Liver (tissue), 3 donors: Measurements from ENCODE around the gene ANP32A.

Experiments used
- ATF3 ChIP-seq: IDR thresholded peaks from 2 replicates; pipeline ENCODE4 v1.6.1; 2016; ENCODE audit warnings: antibody characterized with exemption
- CTCF ChIP-seq: fragments of 150-350 bp; IDR thresholded peaks from 2 replicates; pipeline ENCODE4 v1.5.1; 2017; ENCODE audit warnings: improper control_type of control experiment, low read depth, low read length; ENCODE audit not compliant: missing input control
- FOXA1 ChIP-seq: IDR thresholded peaks from 2 replicates; pipeline ENCODE4 v1.6.1; 2016; ENCODE audit warnings: antibody characterized with exemption
- JUND ChIP-seq, 2 donors: IDR thresholded peaks; 2 replicates each; pipeline ENCODE4 v1.6.1; 2016; ENCODE audit warnings: antibody characterized with exemption in 2 of 2
- RAD21 ChIP-seq, 2 donors: IDR thresholded peaks; 2 replicates each; pipeline ENCODE4 v1.6.1; 2016; ENCODE audit warnings: antibody characterized with exemption in 2 of 2, mild to moderate bottlenecking in 2 of 2
- SP1 ChIP-seq: IDR thresholded peaks from 2 replicates; pipeline ENCODE4 v1.6.1; 2018; ENCODE audit warnings: antibody characterized with exemption, mild to moderate bottlenecking
- TAF1 ChIP-seq: conservative IDR thresholded peaks from 2 replicates; pipeline ENCODE4 v1.6.1; 2016; ENCODE audit warnings: antibody characterized with exemption, mild to moderate bottlenecking
- YY1 ChIP-seq: IDR thresholded peaks from 2 replicates; pipeline ENCODE4 v1.6.1; 2016; ENCODE audit warnings: antibody characterized with exemption, mild to moderate bottlenecking
- TF ChIP-seq, protein P1 (sequence below): IDR thresholded peaks from 2 replicates; pipeline ENCODE4 v1.6.1; 2016; ENCODE audit warnings: antibody characterized with exemption, mild to moderate bottlenecking
- donor health status: healthy.
- donor health status: healthy.

DNA sequence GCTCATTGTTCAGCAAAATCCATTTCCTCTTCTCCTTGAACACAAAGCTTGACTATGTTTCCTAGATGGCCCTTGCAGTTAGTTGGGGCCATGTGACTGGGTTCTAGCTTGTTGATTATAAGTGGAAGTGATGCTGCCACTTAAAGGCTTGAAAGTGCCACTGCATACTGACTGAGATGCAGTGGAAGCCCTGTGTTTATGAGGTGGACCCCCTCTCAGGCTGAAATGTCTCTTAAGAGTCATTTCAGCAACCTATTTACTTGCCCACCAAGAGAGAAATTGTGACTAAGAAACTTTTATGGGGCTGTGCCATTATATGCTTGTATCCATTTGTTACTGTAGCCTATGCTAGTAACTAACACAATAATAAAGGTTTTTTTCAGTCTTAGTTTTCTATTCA, 8.4 kb upstream of the ANP32A start:
- TF ChIP-seq CTCF (peak; percentile 54), RAD21 (IDR thresholded peaks at IDR 0.05) (peak; percentile 79 to 84), SP1 (no peak), ATF3 (no peak), FOXA1 (no peak), TAF1 (no peak), JUND (IDR thresholded peaks at IDR 0.05) (no peak), YY1 (no peak)
- TF ChIP-seq, protein P1, sequence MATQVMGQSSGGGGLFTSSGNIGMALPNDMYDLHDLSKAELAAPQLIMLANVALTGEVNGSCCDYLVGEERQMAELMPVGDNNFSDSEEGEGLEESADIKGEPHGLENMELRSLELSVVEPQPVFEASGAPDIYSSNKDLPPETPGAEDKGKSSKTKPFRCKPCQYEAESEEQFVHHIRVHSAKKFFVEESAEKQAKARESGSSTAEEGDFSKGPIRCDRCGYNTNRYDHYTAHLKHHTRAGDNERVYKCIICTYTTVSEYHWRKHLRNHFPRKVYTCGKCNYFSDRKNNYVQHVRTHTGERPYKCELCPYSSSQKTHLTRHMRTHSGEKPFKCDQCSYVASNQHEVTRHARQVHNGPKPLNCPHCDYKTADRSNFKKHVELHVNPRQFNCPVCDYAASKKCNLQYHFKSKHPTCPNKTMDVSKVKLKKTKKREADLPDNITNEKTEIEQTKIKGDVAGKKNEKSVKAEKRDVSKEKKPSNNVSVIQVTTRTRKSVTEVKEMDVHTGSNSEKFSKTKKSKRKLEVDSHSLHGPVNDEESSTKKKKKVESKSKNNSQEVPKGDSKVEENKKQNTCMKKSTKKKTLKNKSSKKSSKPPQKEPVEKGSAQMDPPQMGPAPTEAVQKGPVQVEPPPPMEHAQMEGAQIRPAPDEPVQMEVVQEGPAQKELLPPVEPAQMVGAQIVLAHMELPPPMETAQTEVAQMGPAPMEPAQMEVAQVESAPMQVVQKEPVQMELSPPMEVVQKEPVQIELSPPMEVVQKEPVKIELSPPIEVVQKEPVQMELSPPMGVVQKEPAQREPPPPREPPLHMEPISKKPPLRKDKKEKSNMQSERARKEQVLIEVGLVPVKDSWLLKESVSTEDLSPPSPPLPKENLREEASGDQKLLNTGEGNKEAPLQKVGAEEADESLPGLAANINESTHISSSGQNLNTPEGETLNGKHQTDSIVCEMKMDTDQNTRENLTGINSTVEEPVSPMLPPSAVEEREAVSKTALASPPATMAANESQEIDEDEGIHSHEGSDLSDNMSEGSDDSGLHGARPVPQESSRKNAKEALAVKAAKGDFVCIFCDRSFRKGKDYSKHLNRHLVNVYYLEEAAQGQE: no peak
